COLO829 (cell line): ENCODE results near the gene SCLT1.
"Not testable (repeated sequence)": the region's sequence is repeated elsewhere in the genome, so short reads cannot be mapped to it uniquely, and the experiment has no call there.

Source experiments
- DNase-seq: peaks from one replicate; pipeline ENCODE4 v3.0.0; 2012; ENCODE audit warnings: low spot score

The SCLT1 gene

GRCh38 chr4:129093191-129093920 lies at the start of gene SCLT1:
SCLT1 (minus strand) TSS chr4:129093539; CDS start chr4:129093103, 436 bp downstream.
- peak; percentile 97 for DNase-seq

GRCh38 chr4:129140521-129140920 lies 47.2 kb upstream of the SCLT1 start:
- DNase-seq: peak; percentile 13

- DNase-seq: no peak
Measured at GRCh38 chr4:129138810-129139496, 45.6 kb upstream of the SCLT1 start.

GRCh38 chr4:129136433-129136832 lies 43.1 kb upstream of the SCLT1 start:
- no peak for DNase-seq

- DNase-seq: no peak
Measured at GRCh38 chr4:129131343-129131742, 38.0 kb upstream of the SCLT1 start.

GRCh38 chr4:129129143-129129542 lies 35.8 kb upstream of the SCLT1 start:
- no peak for DNase-seq

GRCh38 chr4:129126614-129127013 lies 33.3 kb upstream of the SCLT1 start:
- DNase-seq: not testable (repeated sequence)

GRCh38 chr4:129117705-129118104 lies 24.4 kb upstream of the SCLT1 start:
- no peak for DNase-seq

- no peak for DNase-seq
Measured at GRCh38 chr4:129113919-129114318, 20.6 kb upstream of the SCLT1 start.

- DNase-seq: no peak
Measured at GRCh38 chr4:129113434-129113833, 20.1 kb upstream of the SCLT1 start.

GRCh38 chr4:129111919-129112318 lies 18.6 kb upstream of the SCLT1 start:
- no peak for DNase-seq

- DNase-seq: no peak
Measured at GRCh38 chr4:129110931-129111330, 17.6 kb upstream of the SCLT1 start.

GRCh38 chr4:129109965-129110824 lies 16.9 kb upstream of the SCLT1 start:
- peak; percentile 19 for DNase-seq

- DNase-seq: no peak
Measured at GRCh38 chr4:129098531-129099001, 5.2 kb upstream of the SCLT1 start.

GRCh38 chr4:129095811-129096454 lies 2.6 kb upstream of the SCLT1 start, which contains the start of gene C4orf33:
C4orf33 (plus strand) TSS chr4:129096152; CDS start chr4:129102611, 6,459 bp downstream.
- peak; percentile 79 for DNase-seq

GRCh38 chr4:129094347-129094746 lies 1.0 kb upstream of the SCLT1 start:
- no peak for DNase-seq

- peak; percentile 27 for DNase-seq
Measured at GRCh38 chr4:129092631-129093190, 628 bp downstream of the SCLT1 start.

- DNase-seq: no peak
Measured at GRCh38 chr4:129087516-129087915, 5.8 kb downstream of the SCLT1 start.

GRCh38 chr4:129085472-129085871 lies 7.9 kb downstream of the SCLT1 start:
- DNase-seq: no peak

GRCh38 chr4:129082302-129082701 lies 11.0 kb downstream of the SCLT1 start:
- no peak for DNase-seq

- no peak for DNase-seq
Measured at GRCh38 chr4:129080129-129080528, 13.2 kb downstream of the SCLT1 start.
